Fibroblast of skin of scalp (primary cell): ENCODE measurements around the gene HDDC2.

Source experiments
- DNase-seq: peaks from one replicate; pipeline ENCODE4 v3.0.0-alpha.2; 2013

Gene HDDC2

DNA sequence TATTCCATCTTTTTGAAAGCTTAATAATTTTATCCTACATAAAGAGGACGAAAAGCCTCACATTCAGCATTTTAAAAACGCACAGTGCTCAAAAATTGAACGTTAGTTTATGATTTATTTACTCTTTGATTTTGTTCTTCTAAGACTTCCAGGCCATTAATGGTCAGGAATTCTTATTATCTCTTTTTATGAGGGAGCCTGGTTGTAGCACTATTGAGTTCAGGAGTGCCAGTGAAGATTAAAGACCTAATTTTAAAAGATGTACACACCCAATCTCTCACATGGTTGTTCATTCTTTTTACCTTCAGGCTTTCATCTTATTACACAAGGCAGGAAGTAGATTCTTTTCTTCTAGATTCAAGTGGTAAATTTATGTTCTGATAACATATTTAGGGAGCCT lies 68.6 kb downstream of the HDDC2 start:
- DNase-seq = no peak

DNA sequence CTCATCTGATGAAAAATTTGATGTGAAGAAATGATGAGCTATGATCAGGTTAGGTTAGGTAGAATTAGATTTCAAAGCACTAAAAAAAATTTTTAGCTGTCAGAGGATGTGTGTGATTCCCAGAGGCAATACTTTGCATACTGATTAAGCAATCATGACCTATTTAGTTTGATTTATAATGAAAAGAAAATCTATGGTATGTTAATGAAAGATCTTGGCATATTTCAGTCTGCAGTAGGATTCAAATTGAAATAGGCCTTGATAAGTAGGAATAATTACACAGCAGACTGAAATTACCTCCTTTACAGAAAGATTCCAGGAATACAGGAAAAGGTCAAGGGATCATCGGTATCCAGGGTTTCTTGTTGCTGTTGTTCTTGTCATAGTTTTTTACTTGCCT lies 69.3 kb downstream of the HDDC2 start:
- peak; percentile 66 for DNase-seq

DNA sequence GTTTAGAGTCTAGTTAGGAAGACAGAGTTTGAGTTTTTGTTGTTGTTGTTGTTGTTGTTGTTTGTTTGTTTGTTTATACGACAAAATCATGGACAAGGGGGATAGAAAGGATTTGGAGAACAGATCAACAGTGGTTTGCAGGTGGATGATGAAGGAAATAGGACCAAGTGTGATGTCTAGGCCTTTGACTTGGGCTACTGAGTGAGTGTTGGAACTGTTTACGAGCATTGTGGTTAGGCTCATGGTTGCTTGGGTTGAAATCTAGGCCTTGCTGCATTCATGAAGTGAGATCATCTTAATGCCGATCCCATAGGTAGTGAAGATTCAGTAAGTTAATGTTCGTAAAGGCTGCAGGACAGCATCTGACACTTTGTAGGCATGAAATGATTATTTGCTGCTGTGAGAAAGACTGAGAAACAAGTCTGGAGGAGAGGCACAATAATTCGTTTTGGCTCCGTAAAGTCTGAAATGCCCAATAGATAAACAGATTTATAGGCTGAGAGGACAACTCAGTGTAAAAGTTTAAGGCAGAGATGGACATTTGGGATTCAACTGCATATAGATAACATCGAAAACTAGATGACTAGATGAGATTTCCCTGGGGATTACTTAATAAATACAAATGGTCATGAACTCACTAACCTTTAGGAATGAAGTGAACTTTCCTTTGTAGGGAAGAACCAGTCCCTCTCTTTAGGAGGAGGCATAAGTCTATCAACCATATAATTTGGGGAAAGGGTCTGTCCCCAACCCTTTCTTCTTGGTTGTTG lies 70.0 kb downstream of the HDDC2 start:
- DNase-seq = no peak

DNA sequence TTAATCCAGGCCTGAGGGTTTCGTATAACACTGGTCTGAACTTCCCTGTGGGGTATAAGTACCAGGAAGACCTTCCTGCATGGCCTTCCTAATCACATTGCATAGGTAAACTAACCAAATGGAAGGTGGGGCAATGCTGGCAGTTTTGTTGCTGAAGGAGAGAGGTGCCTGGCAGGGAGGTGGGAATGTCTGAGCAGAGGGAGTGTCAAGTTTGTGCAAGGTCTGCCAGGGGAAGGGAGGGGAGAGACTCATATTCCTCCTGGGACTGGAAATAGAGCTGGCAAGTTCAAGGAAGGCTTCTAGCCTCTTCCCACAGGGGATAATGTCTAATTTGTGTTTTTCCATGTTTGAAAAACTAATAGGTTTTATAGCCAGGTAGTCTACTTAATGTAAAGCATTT lies 70.6 kb downstream of the HDDC2 start:
- no peak for DNase-seq

DNA sequence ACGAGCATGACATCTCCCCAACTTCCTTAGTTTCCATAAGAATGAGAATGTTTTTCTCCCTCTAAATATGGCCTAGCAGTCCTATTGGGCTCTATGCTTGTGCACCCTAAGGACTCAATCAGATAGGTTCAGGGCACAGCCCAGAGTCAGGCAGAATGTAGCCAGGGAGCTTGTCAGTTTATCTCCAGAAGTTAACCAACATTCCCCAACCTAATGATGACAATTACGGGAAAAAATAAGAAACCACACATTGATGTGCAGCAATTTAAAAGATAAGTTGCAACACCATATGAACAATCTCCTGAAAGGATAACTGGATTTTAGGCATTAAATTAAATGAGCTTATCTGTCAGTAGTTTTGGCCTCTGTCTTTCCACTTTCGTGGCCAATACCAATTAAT lies 71.1 kb downstream of the HDDC2 start:
- DNase-seq = no peak

DNA sequence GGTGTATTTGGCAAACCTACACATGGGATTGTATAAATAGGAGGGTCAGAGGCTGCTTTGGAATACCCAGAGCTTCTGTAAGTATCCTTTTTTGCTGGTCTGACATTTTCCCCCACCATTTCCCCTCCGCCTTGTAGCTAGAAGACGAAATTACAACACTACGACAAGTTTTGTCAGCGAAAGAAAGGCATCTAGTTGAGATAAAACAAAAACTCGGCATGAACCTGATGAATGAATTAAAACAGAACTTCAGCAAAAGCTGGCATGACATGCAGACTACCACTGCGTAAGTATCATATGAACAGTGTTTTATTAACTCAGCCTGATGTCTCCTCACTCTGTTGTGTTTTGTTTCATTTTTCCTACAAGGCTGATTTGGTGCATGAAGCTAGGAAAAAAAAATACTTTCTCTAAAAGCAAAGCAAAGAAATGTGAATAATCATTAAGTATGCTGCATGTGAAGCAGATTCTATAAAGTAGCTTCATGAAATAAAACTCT lies 72.7 kb downstream of the HDDC2 start:
- DNase-seq = no peak

DNA sequence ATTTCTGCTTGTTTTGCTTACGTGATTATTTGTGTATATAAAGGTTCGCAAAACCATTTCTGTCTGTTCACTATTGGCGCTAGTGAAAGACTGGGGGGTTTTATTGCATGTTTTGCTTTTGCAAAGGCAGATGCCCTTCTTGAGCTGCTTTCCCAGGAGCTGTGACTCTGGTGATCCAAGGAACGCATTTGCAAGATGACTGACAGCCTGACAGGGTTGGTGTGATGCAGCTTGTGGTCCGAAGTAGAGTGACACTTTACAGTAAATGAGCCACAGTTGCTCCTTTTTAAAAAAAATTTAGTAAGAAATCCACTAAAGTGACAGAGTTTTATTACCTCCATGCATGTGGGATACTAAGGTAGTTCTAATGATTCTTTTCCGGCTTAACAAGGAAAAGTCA lies 74.5 kb downstream of the HDDC2 start:
- no peak for DNase-seq
